ENCODE data around the gene MRPL24. TPM values are rescaled to one million over a fixed set of nuclear protein-coding genes. Genes with fewer than 3 reads are reported as not detected.
A peak's percentile ranks its signal among the peaks of the same experiment; 100 is the strongest.

The MRPL24 gene
- total RNA-seq, 1 donor = 17.7 TPM

DNA sequence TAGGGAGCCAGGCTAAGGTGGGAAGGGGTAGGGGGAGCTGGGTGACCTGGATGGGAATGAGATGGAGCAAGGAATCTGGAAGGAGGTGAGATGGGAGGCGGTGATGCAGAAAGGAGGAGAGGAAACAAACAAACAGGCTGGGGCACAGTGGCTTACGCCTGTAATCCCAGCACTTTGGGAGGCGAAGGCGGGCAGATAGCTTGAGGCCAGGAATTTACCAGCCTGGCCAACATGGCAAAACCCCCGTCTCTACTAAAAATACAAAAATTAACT lies 46.3 kb downstream of the MRPL24 start:
- Histone ChIP-seq H3K27ac (ENCODE audit: low read depth, low read length) (no peak overlapping the region), H3K4me1 (ENCODE audit: insufficient read depth, low read length) (peaks cover 17% of the 10 kb centered on the region), H4K20me1 (ENCODE audit: insufficient read depth, low read length) (no peaks in the 10 kb centered on the region), H3K4me3 (ENCODE audit: insufficient read depth, low read length) (no peak overlapping the region), H2AFZ (ENCODE audit: low read length) (no peak overlapping the region), H3K9me3 (ENCODE audit: low read depth, low read length) (no peaks in the 10 kb centered on the region), H3K4me2 (ENCODE audit: insufficient read depth, low read length) (no peak overlapping the region), H3K79me2 (ENCODE audit: insufficient read depth, low read length) (no peaks in the 10 kb centered on the region), H3K36me3 (ENCODE audit: insufficient read depth, low read length) (no peaks in the 10 kb centered on the region), H3K27me3 (ENCODE audit: insufficient read depth, low read length) (peaks cover 11% of the 10 kb centered on the region)
- TF ChIP-seq, protein P1, sequence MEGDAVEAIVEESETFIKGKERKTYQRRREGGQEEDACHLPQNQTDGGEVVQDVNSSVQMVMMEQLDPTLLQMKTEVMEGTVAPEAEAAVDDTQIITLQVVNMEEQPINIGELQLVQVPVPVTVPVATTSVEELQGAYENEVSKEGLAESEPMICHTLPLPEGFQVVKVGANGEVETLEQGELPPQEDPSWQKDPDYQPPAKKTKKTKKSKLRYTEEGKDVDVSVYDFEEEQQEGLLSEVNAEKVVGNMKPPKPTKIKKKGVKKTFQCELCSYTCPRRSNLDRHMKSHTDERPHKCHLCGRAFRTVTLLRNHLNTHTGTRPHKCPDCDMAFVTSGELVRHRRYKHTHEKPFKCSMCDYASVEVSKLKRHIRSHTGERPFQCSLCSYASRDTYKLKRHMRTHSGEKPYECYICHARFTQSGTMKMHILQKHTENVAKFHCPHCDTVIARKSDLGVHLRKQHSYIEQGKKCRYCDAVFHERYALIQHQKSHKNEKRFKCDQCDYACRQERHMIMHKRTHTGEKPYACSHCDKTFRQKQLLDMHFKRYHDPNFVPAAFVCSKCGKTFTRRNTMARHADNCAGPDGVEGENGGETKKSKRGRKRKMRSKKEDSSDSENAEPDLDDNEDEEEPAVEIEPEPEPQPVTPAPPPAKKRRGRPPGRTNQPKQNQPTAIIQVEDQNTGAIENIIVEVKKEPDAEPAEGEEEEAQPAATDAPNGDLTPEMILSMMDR (IDR thresholded peaks at IDR 0.05; ENCODE audit: extremely low read depth, low read depth, low read length) = no peak
- peak; percentile 64 for DNase-seq (ENCODE audit: insufficient read length, low spot score, missing footprints)

DNA sequence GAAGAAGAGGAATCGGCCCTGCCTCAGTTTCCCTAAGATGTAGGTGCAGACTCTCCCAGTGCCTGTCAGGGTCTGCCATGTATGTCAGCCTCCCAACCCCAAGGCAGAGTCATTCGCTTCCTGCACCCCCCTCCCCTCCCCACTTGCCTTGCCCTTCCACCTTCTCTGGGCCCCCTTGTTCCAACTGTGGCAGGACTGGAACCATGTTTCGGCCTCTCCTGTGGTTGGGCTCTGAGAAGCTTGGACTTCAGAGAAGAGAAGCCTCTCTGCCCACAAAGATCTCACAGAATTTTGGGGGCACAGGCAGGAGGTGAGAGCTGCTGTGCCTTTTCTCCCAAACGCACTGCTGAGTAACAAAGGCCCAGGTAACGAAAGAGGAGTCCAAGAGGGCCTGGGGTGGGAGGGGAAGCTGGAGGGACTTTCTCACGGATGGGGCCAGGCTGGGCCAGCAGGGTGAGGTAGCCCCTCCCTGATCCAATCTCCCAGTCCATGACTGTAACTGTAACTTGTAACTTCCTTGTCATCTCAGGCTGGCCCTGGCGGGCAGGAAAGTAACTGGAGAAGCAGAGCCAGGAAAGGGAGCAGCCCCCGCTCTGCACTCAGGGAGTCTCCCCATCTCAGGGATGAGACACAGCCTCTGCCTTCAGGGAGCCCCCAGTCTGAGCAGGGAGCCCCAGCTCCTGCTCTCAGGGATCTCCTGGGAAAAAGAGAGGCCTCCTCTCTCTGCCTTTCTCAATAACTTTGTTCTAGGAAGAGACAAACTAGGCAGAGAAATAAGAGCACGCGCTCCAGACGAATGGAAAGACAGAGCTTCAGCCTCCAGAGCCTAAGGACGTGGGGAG lies 46.8 kb downstream of the MRPL24 start:
- H3K36me3 ChIP-seq (ENCODE audit: insufficient read depth, low read length) = no peaks in the 10 kb centered on the region
- H3K79me2 ChIP-seq (ENCODE audit: insufficient read depth, low read length) = no peaks in the 10 kb centered on the region
- peaks cover 21% of the 10 kb centered on the region for H3K4me1 ChIP-seq (ENCODE audit: insufficient read depth, low read length)
- DNase-seq (ENCODE audit: insufficient read length, low spot score, missing footprints) = peak; percentile 86
- TF ChIP-seq, protein P1 (IDR thresholded peaks at IDR 0.05; ENCODE audit: extremely low read depth, low read depth, low read length) = no peak
- peaks cover 11% of the 10 kb centered on the region for H3K27me3 ChIP-seq (ENCODE audit: insufficient read depth, low read length)
- H3K27ac ChIP-seq (ENCODE audit: low read depth, low read length) = no peak overlapping the region
- H3K9me3 ChIP-seq (ENCODE audit: low read depth, low read length) = no peaks in the 10 kb centered on the region
- H3K4me2 ChIP-seq (ENCODE audit: insufficient read depth, low read length) = no peak overlapping the region
- no peak overlapping the region for H2AFZ ChIP-seq (ENCODE audit: low read length)
- no peaks in the 10 kb centered on the region for H4K20me1 ChIP-seq (ENCODE audit: insufficient read depth, low read length)
- H3K4me3 ChIP-seq (ENCODE audit: insufficient read depth, low read length) = no peak overlapping the region

DNA sequence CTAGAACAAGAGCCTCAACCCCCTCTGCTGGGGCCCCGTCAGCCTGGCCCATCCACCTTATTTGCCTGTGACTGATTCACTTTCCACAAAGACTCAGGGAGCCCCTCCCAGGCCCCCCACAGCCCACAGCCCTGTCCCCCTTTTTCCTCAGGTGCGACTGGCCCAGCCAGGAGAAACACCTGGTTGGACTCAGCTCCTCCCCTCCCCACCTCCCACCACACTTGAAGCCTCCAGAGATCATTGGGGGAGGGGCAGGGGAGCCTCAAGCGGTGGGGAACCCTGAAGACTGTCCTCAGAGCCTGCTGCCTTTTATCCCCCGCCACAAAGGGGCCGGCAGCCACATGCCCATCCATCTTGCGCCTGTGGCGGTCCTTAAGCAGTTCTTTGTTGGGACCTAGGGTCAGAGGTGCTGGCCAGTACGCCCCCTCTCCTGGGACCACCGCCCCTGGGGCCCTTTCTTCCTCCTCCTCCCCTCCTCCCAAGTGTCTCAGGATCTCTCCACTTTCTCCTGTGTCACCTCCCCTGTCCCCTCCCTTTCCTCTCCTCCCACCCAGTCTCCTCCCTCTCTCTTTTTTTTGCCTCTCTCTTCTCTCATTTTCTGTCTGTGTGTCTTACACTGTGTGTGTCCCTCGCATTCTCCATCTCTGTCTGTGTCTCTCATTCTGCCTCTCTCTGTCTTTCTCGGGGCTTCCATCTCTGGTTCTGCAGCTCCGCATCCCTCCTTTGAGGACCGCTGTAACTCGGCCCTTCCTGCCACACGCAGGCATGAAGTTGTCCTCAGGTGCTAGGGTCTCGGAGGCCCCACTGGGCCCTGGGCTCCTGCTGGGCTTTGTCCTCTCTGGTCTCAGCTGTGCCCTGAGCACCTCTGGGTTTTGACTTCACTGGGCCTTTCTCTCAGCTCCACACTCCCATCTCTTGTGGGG lies 47.7 kb downstream of the MRPL24 start:
- no peak overlapping the region for H3K4me3 ChIP-seq (ENCODE audit: insufficient read depth, low read length)
- DNase-seq (ENCODE audit: insufficient read length, low spot score, missing footprints) = peak; percentile 46
- no peaks in the 10 kb centered on the region for H3K36me3 ChIP-seq (ENCODE audit: insufficient read depth, low read length)
- no peak overlapping the region for H2AFZ ChIP-seq (ENCODE audit: low read length)
- H4K20me1 ChIP-seq (ENCODE audit: insufficient read depth, low read length) = no peaks in the 10 kb centered on the region
- no peak overlapping the region for H3K27ac ChIP-seq (ENCODE audit: low read depth, low read length)
- TF ChIP-seq, protein P1 (IDR thresholded peaks at IDR 0.05; ENCODE audit: extremely low read depth, low read depth, low read length) = no peak
- H3K27me3 ChIP-seq (ENCODE audit: insufficient read depth, low read length) = peaks cover 11% of the 10 kb centered on the region
- H3K9me3 ChIP-seq (ENCODE audit: low read depth, low read length) = no peaks in the 10 kb centered on the region
- peaks cover 22% of the 10 kb centered on the region for H3K4me1 ChIP-seq (ENCODE audit: insufficient read depth, low read length)
- no peaks in the 10 kb centered on the region for H3K79me2 ChIP-seq (ENCODE audit: insufficient read depth, low read length)
- H3K4me2 ChIP-seq (ENCODE audit: insufficient read depth, low read length) = no peak overlapping the region

DNA sequence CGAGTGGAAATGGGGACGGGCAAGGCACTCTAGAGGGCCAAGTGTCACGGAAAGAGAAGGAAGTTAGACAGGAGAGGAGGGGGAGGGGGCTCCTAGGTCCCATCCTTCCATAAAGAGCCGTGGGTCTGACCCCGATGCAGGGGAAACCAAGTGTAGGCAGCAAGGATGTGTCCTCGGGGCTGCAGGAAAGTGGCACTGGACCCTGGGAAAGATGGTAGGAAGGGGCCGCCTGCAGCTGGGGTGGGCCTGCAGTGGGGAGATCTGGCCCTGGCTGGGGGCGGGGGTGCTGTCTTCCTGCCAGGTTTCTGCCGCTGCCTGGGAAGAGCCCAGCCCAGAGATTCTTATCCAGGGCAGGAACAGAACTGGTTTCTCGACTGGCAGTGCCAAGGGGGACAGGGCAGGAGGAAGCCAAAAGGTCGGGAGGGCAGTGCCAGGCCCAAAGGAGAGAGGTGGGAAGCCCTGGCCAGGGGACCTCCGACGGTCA lies 48.4 kb downstream of the MRPL24 start:
- no peaks in the 10 kb centered on the region for H4K20me1 ChIP-seq (ENCODE audit: insufficient read depth, low read length)
- no peak overlapping the region for H3K27ac ChIP-seq (ENCODE audit: low read depth, low read length)
- H3K4me1 ChIP-seq (ENCODE audit: insufficient read depth, low read length) = peaks cover 22% of the 10 kb centered on the region
- DNase-seq (ENCODE audit: insufficient read length, low spot score, missing footprints) = no peak
- H3K4me2 ChIP-seq (ENCODE audit: insufficient read depth, low read length) = no peak overlapping the region
- H3K79me2 ChIP-seq (ENCODE audit: insufficient read depth, low read length) = no peaks in the 10 kb centered on the region
- no peaks in the 10 kb centered on the region for H3K36me3 ChIP-seq (ENCODE audit: insufficient read depth, low read length)
- no peak overlapping the region for H3K4me3 ChIP-seq (ENCODE audit: insufficient read depth, low read length)
- TF ChIP-seq, protein P1 (IDR thresholded peaks at IDR 0.05; ENCODE audit: extremely low read depth, low read depth, low read length) = no peak
- no peaks in the 10 kb centered on the region for H3K9me3 ChIP-seq (ENCODE audit: low read depth, low read length)
- peaks cover 11% of the 10 kb centered on the region for H3K27me3 ChIP-seq (ENCODE audit: insufficient read depth, low read length)
- H2AFZ ChIP-seq (ENCODE audit: low read length) = no peak overlapping the region
